ENCODE results near the gene PRRC2A. TPM values are rescaled to one million over a fixed set of nuclear protein-coding genes. Genes with fewer than 3 reads are reported as not detected.

PRRC2A gene
- total RNA-seq, 1 experiment from 2014 or later = 383 TPM

DNA sequence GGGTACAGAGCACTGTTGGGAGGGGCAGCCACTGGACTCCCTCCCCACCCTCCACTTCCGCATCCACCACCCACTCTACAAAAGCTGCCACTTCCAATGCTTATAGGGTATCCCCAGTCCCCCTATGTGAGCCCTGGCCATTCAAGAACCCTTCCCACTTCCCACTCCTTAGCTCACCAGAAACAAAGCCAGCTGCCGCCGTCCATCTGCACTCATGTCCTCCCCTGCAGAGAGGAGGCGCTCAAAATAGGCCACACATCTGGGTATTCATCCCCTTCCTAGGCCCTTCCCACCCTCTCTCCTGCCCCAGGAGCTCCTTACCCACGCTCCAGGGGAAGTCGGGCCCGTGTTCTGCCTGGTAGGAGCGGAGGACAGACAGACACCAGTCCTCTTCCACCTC lies 66.8 kb downstream of the PRRC2A start:
- no peaks in the 10 kb centered on the region; a peak in 2 of 5 replicates for H3K9me3 Mint-ChIP-seq
- no peak overlapping the region for H2BK120ac ChIP-seq (ENCODE audit: low read depth, low read length, poor library complexity, severe bottlenecking)
- no peak overlapping the region for H2AK5ac ChIP-seq (ENCODE audit: insufficient read length, low read length)

More for the DNA sequence above, 66.8 kb downstream of the PRRC2A start:
- no peak overlapping the region for H3K14ac ChIP-seq (ENCODE audit: insufficient read depth, low read length)
- H2BK5ac ChIP-seq (ENCODE audit: insufficient read length, low read length) = no peak overlapping the region
- H3K23ac ChIP-seq (ENCODE audit: insufficient read length, low read depth, low read length) = no peak overlapping the region
- no peak overlapping the region for H3K9ac ChIP-seq (ENCODE audit: extremely low read depth, insufficient read length, low read length)
- H3K27me3 ChIP-seq (ENCODE audit: insufficient read depth, low read length) = no peaks in the 10 kb centered on the region; the same call in 1 of the 2 replicates
- no peaks in the 10 kb centered on the region for H3K79me1 ChIP-seq (ENCODE audit: insufficient read depth, low read depth, low read length, poor library complexity, severe bottlenecking)
- Mint-ChIP-seq H3K4me1 (peaks cover 13 to 19% of the 10 kb centered on the region in 2 experiments), H3K27me3 (ENCODE audit: low read depth) (peaks cover 8% of the 10 kb centered on the region), H3K4me3 (no peak overlapping the region), H3K36me3 (ENCODE audit: insufficient read depth in 1 of 3, low read depth in 3 of 3) (peaks cover 14 to 49% (median 32%) of the 10 kb centered on the region in 3 experiments), H3K27ac (0 out of 7 replicates have a peak overlapping the region, but pooled peaks of 1 of the 3 experiments have one; percentile 23)
- no peak overlapping the region for H2AFZ ChIP-seq (ENCODE audit: low read length)
- H4K91ac ChIP-seq (ENCODE audit: insufficient read length, low read depth, low read length) = no peak overlapping the region
- no peaks in the 10 kb centered on the region for H3K4me1 ChIP-seq (ENCODE audit: insufficient read depth, low read length)
- no peak overlapping the region for H3K27ac ChIP-seq (ENCODE audit: insufficient read length, low read depth, low read length)
- TF ChIP-seq, protein P1, sequence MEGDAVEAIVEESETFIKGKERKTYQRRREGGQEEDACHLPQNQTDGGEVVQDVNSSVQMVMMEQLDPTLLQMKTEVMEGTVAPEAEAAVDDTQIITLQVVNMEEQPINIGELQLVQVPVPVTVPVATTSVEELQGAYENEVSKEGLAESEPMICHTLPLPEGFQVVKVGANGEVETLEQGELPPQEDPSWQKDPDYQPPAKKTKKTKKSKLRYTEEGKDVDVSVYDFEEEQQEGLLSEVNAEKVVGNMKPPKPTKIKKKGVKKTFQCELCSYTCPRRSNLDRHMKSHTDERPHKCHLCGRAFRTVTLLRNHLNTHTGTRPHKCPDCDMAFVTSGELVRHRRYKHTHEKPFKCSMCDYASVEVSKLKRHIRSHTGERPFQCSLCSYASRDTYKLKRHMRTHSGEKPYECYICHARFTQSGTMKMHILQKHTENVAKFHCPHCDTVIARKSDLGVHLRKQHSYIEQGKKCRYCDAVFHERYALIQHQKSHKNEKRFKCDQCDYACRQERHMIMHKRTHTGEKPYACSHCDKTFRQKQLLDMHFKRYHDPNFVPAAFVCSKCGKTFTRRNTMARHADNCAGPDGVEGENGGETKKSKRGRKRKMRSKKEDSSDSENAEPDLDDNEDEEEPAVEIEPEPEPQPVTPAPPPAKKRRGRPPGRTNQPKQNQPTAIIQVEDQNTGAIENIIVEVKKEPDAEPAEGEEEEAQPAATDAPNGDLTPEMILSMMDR (conservative IDR thresholded peaks at IDR 0.05) = no peak
- DNase-seq = no peak
- H4K5ac ChIP-seq (ENCODE audit: insufficient read length, low read depth, low read length) = no peak overlapping the region
- H4K20me1 ChIP-seq (ENCODE audit: control insufficient read depth, insufficient read depth, insufficient read length) = no peaks in the 10 kb centered on the region
- no peak overlapping the region for H3K4ac ChIP-seq (ENCODE audit: low read depth, low read length)
- no peaks in the 10 kb centered on the region for H3K9me3 ChIP-seq (ENCODE audit: control insufficient read depth, low read depth, low read length)
- no peak overlapping the region for H2BK20ac ChIP-seq (ENCODE audit: low read depth, low read length, poor library complexity, severe bottlenecking)
- no CpG with 5 or more reads among the region's 8 CpGs for WGBS (ENCODE audit: extremely low coverage, insufficient read length, low lambda C conversion rate)
- H2BK15ac ChIP-seq (ENCODE audit: low read depth, low read length) = no peak overlapping the region
- no peak overlapping the region for H3K56ac ChIP-seq (ENCODE audit: insufficient read length, low read depth, low read length)
- H3T11ph ChIP-seq (ENCODE audit: low read length) = no peak overlapping the region
- no peak overlapping the region for H3K18ac ChIP-seq (ENCODE audit: insufficient read length, low read depth, low read length)
- no peaks in the 10 kb centered on the region for H3K79me2 ChIP-seq (ENCODE audit: insufficient read depth, low read length)
- no peak overlapping the region for H4K8ac ChIP-seq (replicated peaks; ENCODE audit: insufficient read length, low read depth, low read length)
- no peak overlapping the region for H3K4me2 ChIP-seq (ENCODE audit: insufficient read depth, insufficient read length, low read length)
- peaks cover 9% of the 10 kb centered on the region for H3K23me2 ChIP-seq (ENCODE audit: insufficient read length, low read depth, low read length, poor library complexity, severe bottlenecking)
- no peak overlapping the region for H2BK12ac ChIP-seq (ENCODE audit: insufficient read length, low read depth, low read length)

Small RNA genes within 50 kb of the gene (microRNA-seq; reads per million reads assigned to microRNA genes)
- gene MIR6832 (ENCODE audit: borderline microRNAs expressed) = 0.58 reads per million

Other genes with a start within 250 kb of the PRRC2A start
- 8.5 and 8.8 TPM in 2 replicates for gene MICA, start 217.1 kb upstream of the PRRC2A start, total RNA-seq (2021)
- gene MICB, start 122.6 kb upstream of the PRRC2A start, total RNA-seq (2021) = 6.2 and 6.8 TPM in 2 replicates
- not detected in 2 replicates for gene MCCD1, start 91.8 kb upstream of the PRRC2A start, total RNA-seq (2021)
- gene DDX39B, start 78.7 kb upstream of the PRRC2A start, total RNA-seq (2021) = 800 and 813 TPM in 2 replicates
- gene ATP6V1G2, start 74.1 kb upstream of the PRRC2A start, total RNA-seq (2021) = 3.6 and 3.8 TPM in 2 replicates
- 11.8 and 15.1 TPM in 2 replicates for gene NFKBIL1, start 73.1 kb upstream of the PRRC2A start, total RNA-seq (2021)
- gene LTA, start 48.4 kb upstream of the PRRC2A start, total RNA-seq (2021) = not detected in 2 replicates
- not detected in 2 replicates for gene TNF, start 45.1 kb upstream of the PRRC2A start, total RNA-seq (2021)
- not detected in 2 replicates for gene LTB, start 38.3 kb upstream of the PRRC2A start, total RNA-seq (2021)
- gene LST1, start 34.4 kb upstream of the PRRC2A start, total RNA-seq (2021) = not detected in 2 replicates
- 0.55 and 0.64 TPM in 2 replicates for gene NCR3, start 27.7 kb upstream of the PRRC2A start, total RNA-seq (2021)
- 3.2 and 4.2 TPM in 2 replicates for gene AIF1, start 5.5 kb upstream of the PRRC2A start, total RNA-seq (2021)
- 415 and 417 TPM in 2 replicates for gene BAG6, start 31.9 kb downstream of the PRRC2A start, total RNA-seq (2021)
- 3.6 and 3.9 TPM in 2 replicates for gene APOM, start 35.2 kb downstream of the PRRC2A start, total RNA-seq (2021)
- gene C6orf47, start 40.1 kb downstream of the PRRC2A start, total RNA-seq (2021) = 18.4 and 19.0 TPM in 2 replicates
- gene GPANK1, start 44.3 kb downstream of the PRRC2A start, total RNA-seq (2021) = 23.9 and 26.8 TPM in 2 replicates
- 178 and 187 TPM in 2 replicates for gene CSNK2B, start 45.4 kb downstream of the PRRC2A start, total RNA-seq (2021)
- 21.3 and 21.6 TPM in 2 replicates for gene LY6G5B, start 49.3 kb downstream of the PRRC2A start, total RNA-seq (2021)
- gene LY6G5C, start 60.4 kb downstream of the PRRC2A start, total RNA-seq (2021) = 1.8 and 2.2 TPM in 2 replicates
- 32.9 and 34.4 TPM in 2 replicates for gene ABHD16A, start 82.6 kb downstream of the PRRC2A start, total RNA-seq (2021)
- gene LY6G6F, start 86.2 kb downstream of the PRRC2A start, total RNA-seq (2021) = not detected in 2 replicates
- not detected in 2 replicates for gene LY6G6D, start 94.6 kb downstream of the PRRC2A start, total RNA-seq (2021)
- 0.24 TPM in 1 of 2 replicates, not detected in the other for gene LY6G6C, start 101.0 kb downstream of the PRRC2A start, total RNA-seq (2021)
- gene MPIG6B, start 102.7 kb downstream of the PRRC2A start, total RNA-seq (2021) = not detected in 2 replicates
- gene DDAH2, start 108.6 kb downstream of the PRRC2A start, total RNA-seq (2021) = 70.5 and 73.2 TPM in 2 replicates
- gene CLIC1, start 115.8 kb downstream of the PRRC2A start, total RNA-seq (2021) = 265 and 266 TPM in 2 replicates
- gene MSH5, start 119.3 kb downstream of the PRRC2A start, total RNA-seq (2021) = 21.5 and 22.4 TPM in 2 replicates
- gene SAPCD1, start 141.9 kb downstream of the PRRC2A start, total RNA-seq (2021) = 3.2 and 4.3 TPM in 2 replicates
- 2.5 TPM in 2 replicates for gene VWA7, start 156.6 kb downstream of the PRRC2A start, total RNA-seq (2021)
- gene VARS1, start 175.0 kb downstream of the PRRC2A start, total RNA-seq (2021) = 148 and 154 TPM in 2 replicates
- 114 and 123 TPM in 2 replicates for gene LSM2, start 186.3 kb downstream of the PRRC2A start, total RNA-seq (2021)
- 1.6 and 2.5 TPM in 2 replicates for gene HSPA1L, start 194.6 kb downstream of the PRRC2A start, total RNA-seq (2021)
- 51.2 and 51.7 TPM in 2 replicates for gene HSPA1A, start 194.8 kb downstream of the PRRC2A start, total RNA-seq (2021)
- gene HSPA1B, start 207.0 kb downstream of the PRRC2A start, total RNA-seq (2021) = 85.1 and 90.5 TPM in 2 replicates
- gene NEU1, start 242.1 kb downstream of the PRRC2A start, total RNA-seq (2021) = 35.1 and 36.2 TPM in 2 replicates

Measured in H9 (cell line).